Amniotic epithelial cell (primary cell): Measurements from ENCODE around the gene CALML3.
"Not testable (repeated sequence)": the region's sequence is repeated elsewhere in the genome, so short reads cannot be mapped to it uniquely, and the experiment has no call there.

Experiments used
- DNase-seq: peaks from one replicate; pipeline ENCODE4 v3.0.0-alpha.2; 2010; ENCODE audit warnings: low read depth

Gene CALML3

DNA sequence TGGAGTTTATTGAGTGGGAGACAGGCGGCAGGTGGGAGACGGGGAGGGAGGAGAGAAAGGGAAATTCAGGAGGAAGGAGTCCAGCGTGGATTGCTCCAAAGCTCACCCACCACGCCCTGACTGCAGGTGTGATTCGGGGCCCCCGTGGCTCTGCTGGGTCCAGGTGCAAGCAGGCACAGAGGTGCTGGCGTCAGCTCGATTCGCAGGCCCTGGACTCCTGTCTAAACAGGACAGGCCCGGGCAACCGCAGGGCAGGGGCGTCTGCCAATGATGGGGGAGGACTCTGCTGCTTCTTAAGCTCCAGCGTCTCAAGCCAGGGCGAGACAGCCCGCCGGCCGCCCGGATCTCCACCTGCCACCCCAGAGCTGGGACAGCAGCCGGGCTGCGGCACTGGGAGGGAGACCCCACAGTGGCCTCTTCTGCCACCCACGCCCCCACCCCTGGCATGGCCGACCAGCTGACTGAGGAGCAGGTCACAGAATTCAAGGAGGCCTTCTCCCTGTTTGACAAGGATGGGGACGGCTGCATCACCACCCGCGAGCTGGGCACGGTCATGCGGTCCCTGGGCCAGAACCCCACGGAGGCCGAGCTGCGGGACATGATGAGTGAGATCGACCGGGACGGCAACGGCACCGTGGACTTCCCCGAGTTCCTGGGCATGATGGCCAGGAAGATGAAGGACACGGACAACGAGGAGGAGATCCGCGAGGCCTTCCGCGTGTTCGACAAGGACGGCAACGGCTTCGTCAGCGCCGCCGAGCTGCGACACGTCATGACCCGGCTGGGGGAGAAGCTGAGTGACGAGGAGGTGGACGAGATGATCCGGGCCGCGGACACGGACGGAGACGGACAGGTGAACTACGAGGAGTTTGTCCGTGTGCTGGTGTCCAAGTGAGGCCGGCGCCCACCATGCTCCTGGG is at the start of gene CALML3:
Gene CALML3, plus strand, starts transcription at position 321 of the 920 bp plus-strand sequence. Its CDS starts 125 bp downstream, at position 446.
- no peak for DNase-seq

DNA sequence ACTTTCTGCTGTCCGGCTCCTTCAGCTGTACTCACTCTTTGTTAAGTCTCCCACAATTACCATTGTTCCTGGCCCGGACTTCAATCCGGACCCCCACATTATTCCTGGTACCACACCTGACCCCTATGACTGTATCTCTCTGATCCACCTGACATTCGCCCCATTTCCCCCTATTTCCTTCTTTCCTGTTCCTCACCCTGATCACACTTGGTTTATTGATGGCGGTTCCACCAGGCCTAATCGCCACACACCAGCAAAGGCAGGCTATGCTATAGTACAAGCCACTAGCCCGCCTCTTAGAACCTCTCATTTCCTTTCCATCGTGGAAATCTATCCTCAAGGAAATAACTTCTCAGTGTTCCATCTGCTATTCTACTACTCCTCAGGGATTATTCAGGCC is 49.7 kb upstream of the CALML3 start:
- DNase-seq: not testable (repeated sequence)

DNA sequence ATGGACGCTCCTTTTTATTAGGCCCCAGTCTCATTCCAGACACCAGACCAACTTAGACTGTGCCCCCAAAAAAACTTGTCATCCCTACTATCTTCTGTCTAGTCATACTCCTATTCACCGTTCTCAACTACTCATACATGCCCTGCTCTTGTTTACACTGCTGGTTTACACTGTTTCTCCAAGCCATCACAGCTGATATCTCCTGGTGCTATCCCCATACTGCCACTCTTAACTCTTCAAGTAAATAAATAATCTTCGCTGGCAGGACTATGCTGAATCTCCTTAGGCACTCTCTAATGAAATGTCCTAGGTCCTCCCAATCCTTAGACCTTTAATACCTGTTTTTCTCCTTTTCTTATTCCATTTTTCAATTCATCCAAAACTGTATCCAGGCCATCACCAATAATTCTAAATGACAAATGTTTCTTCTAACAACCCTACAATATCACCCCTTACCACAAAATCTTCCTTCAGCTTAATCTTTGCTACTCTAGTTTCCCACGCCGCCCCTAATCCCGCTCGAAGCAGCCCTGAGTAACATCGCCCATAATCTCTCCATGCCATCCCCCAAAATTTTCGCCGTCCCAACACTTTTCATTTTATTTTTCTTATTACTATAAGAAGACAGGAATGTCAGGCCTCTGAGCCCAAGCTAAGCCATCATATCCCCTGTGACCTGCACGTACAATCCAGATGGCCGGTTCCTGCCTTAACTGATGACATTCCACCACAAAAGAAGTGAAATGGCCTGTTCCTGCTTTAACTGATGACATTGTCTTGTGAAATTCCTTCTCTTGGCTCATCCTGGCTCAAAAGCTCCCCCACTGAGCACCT is 48.6 kb upstream of the CALML3 start:
- DNase-seq: not testable (repeated sequence)

DNA sequence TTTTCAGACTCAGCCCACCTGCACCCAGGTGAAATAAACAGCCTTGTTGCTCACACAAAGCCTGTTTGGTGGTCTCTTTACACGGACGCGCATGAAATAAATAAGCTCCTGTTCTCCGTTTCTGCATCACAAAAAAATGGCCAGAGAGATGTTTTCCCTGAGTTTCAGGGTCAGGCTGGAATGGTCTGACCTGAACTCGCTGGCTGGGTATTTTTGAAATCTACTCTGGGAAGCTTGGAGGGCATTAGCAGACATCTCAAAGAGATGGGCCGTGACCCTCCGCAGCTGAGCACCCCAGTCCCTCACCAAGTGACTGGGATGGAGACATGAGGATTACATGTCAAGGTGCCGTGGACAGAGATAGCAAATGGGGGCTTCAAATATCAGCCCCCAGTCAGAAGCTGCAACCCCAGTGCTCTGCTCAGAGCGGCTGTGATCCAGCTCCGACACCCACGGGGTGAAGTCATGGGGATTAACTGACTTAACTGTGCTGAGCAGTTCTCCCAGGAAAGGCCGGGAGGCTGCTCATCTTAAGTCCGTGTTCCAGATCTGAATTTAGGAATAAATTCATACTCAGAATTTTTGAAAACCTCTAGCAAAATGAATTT is 47.7 kb upstream of the CALML3 start:
- peak; percentile 81 for DNase-seq

DNA sequence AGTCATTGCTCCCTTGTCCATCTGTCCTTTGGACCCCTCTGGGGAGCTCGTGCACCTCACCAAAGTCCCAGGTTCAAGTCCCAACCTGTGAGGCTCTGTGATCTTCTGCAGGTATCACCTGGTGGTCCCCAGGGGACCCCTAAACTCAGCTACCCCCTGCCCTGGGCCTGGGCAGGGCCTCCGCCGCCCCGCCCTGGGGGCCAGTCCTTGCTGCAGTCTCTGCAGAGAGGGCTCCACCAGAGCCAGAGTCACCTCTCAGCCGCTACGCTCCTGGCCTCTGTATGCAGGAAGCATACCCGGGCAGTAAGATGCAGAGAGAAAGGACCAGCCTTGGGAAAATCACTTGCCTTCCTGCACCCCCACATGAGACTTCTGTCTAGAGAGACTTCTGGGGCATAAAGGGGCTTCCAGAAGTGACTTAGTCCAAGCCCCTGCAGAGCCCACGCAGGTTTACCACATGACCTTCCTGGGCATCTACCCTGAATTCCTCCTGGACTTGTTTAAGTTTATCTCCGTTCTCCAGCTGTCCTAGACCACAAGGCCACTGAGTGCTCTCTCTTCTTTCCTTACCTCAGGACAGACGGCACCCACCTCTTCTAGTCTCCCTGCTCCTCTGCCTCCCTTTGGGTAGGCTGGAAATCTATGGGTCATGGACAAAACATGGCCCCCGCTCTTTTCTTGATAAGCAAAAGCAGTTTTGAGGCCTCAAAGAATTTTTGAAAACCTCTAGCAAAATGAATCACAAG is 46.6 kb upstream of the CALML3 start:
- peak; percentile 27 for DNase-seq

DNA sequence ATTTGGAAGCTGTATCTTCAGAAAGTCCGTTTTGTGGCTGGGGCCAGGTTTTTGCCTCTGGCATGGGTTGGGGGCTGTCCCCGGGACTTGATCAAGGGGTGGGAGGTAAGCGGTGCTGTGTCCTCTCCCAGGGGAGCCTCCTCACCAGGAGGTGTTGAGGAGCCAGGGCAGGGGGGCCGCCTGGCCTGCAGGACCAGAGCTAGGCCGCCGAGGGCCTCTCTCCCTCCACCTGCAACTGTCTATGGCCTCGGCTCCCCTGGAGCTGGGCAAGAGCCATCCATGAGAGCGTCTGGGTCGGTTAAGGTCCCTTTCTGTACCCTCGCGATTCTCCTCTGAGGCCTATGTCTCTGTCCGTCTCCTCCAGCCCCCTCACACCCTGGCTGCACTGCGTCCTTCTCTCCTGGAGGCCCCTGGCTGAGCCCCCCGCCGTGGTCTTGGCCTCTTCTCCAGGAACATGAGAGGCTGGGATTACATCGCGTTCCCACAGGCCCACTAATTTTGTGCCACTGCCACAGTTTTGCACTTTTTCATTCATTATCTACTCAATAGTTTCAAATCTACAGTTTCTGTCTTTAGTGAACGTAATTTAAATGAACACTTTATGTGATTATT is 46.0 kb upstream of the CALML3 start:
- no peak for DNase-seq

DNA sequence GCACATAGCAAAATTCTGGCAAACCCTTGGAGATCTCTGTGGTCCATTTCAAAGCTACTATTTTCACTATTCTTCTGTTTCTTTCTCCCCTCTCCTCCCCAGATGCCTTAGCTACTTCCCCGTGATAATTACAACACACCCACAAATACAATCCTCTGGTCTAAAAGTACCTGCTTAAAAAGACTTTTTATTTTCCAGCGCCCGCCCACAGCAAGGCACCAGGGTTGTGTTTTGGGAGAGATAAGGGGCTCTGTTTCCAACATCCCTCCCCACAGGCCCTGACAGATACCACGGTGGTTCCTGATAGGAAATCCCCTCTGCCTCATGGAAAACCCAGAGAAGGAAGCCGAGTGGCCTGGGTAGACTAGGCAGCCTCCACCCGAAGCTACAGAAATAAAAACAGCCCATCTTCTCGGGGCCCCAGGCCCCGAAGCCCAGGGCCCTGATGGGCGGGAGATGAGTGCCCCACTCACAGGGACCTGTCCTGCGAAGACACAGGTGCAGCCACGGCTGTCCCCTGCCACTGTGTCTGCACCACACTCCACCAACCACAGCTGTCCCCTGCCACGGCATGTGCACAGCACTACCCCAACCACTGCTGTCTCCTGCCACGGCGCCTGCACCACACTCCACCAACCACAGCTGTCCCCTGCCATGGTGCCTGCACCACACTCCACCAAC is 45.1 kb upstream of the CALML3 start:
- no peak for DNase-seq

DNA sequence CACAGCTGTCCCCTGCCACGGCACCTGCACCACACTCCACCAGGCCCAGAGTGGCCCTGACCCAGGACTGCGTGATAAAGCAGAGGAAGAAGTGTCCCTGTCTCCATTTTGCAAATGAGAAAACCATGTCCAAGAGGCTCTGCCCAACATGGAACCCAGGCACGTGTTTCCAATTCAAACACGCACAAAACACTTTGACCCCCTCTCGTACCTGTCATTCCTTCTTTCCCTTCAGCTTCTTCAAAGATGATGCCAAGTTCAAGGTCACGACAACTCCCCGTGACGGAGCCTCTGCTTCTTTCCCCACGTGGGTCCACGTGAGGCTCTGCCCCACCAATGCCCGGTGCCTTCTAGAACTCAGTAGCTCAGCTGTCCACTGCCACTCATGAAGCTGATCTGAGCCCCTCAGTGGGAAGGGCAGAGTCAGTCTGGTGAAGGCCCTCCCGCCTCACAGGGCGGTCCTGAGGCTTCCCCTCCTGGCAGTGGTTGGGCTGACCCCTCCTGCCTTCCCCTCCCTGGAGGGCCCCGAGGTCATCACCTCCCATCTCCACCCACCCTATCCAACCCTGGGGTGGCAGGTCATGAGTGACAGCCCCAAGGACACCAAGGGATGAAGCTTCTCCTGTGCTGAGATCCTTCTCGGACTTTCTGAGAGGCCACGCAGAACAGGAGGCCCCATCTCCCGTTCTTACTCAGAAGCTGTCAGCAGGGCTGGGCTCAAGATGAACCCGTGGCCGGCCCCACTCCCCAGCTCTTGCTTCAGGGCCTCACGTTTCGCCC is 44.4 kb upstream of the CALML3 start:
- DNase-seq: no peak

DNA sequence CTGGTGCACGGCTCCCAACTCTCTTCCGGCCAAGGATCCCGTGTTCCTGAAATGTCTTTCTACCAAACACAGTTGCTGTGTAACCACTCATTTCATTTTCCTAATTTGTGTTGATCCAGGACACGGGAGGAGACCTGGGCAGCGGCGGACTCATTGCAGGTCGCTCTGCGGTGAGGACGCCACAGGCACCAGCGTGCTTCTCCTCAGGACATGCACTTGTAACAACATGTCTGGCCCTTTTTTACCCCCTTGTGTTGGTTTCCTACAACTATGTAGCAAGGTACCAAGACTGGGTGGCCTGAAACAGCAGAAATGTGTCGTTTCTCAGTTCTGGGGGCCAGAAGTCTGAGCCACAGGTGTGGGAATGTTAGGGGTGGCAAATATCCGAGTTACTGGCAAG is 43.6 kb upstream of the CALML3 start:
- DNase-seq: no peak

DNA sequence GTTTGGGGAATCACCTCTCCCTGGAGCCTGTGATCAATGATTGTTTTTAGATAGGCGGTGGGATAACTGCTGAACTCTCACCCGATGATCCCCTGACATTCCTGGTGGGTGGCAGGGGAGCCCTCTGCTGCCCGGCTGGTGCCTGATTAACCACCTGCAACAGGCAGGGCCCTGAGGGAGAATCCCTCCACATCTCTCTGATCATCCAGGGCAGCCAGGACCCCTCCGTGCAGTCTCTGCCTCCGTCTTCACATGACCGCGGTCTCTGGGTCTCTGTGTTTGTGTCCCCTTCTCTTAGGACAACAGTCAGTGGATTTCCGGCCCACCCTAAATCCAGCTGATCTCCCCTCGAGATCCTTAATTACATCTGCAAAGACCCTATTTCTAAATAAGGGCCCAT is 42.7 kb upstream of the CALML3 start:
- no peak for DNase-seq

DNA sequence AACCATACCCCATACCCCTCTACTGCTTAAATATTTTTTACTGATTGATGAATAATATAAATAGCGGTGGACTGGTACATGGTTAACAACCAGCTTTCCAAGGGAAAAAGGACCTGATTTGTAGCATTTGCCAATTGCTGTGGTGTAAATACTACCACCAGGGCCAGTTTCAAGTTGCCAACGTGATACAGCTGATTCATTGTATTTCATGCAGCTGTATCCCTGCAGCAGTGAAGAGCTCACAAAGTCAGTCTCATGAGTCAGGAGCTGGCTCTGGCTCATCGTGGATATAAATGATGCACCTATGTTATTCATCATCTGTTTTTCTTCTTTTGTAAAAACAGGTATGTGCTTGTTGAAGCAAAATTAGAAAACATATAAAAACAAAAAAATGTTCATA is 40.6 kb upstream of the CALML3 start:
- peak; percentile 51 for DNase-seq

DNA sequence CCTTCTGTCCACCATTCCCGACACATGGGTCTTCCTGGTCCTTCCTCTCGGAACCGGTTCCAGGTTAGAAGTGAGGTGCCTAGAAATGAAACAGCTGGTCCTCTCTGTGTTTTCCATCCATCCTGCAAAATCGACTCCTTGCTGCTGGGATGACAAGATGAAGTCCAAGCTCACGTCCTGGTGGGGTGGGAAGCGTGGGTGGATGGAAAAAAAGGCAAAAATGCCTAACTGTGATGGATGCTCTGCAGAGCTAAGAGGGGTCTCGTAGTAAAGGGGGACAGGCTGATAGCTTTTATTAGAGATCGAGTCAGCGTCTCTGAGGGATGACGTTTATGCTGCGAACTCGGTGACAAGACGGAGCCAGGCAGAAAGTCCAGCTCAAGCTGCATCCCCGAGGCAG is 39.5 kb upstream of the CALML3 start:
- no peak for DNase-seq

DNA sequence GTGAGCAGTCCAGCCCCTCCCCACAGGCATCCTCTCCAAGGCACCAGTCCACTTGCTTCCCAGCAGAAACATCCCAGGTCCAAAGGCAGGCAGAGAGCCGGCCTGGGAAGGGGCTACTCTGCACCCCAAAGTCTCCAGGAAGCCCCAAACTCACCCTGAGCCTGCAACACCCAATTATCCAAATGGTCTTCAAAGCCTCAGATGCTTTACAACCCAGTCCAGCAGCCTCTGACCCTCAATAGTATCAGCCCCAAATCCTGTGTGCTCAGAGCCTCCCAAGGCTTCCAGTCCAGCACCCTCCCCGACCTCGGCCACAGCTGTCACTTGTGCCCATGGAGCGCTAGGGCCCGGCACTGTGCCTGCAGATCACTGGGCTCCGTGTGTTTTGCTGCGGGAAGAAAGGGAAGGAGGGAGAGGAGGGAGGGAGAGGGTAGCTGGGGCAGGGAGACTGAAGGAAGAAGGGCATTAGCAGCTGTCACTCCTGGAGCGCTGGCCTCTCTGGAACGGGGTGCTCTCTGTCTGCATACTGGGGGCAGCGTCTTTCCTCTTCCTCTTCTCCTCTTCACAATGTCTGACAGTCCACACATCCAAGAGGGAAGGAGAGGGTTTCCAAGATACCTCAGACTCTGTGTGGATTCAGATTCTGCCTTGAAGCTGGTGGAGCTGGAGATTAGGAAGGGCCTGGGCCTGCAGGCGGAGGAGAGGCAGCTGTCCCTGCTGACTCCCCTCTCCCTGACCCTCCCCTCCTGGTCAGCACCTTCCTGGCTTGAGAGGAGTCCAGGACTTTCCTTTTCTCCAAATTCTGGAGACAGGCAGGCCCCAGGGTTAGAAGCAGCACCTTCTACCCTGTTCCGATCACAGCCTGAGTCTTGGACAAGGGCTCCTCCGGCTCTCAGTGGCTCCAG is 38.6 kb upstream of the CALML3 start:
- no peak for DNase-seq

DNA sequence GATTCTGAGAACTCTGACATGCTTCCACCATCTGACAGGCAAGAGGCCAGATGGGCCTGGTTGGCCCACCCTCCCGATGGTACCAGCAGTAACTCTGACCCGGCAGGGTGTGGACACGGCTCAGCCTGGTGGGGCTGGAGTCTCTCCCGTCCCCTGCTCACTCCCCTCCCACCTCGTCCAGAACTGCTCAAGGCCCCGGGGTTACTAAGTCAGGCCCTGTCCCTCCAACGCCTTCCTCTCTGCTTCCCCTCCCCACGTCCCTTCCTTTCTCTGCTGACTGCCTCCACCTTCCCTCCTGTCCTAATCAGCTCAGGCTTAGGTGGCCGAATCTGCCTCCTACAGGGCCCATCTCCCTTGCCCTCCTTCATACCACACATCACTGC is 37.9 kb upstream of the CALML3 start:
- no peak for DNase-seq

DNA sequence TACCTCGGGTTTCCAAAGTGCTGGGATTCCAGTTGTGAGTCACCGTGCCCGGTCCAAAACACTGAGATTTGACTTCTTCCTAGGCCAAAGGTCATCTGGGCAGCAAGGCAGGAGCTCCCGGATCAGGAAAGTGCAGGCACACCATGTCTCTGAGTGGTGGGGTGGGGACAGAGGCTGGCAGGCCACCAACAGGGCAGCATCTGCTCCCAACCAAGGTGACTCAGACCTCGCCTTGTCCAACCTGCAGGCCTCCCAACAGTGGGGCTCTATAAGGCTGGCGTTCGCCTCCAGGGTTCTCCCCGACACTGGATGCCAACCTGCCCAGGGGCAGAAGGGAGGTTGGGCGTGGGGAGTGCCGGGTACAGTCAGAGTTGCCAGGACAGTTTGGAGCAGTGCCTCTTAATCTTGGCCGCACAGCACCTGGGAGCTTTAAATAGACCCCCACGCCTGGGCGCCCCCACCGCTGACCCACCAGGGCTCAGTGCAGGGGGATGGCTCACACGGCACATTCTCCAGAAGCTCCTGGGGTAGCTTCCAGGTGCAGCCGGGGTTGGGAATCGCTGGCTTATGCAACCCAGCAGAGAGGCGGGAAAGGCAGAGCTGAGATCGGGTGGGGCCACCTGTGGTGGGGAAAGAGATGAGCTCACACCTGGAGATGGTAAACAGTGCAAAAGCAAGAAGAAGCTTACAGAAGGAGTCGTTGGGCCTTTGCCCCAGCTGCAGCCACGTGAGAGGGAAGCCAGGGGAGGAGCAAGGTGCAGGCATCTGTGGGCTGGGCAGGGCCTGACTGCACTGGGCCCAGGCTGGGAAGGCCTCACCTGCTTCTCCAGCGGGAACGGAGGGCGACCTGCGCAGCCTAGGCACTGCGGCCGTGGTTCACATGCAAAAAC is 36.2 kb upstream of the CALML3 start:
- DNase-seq: no peak

DNA sequence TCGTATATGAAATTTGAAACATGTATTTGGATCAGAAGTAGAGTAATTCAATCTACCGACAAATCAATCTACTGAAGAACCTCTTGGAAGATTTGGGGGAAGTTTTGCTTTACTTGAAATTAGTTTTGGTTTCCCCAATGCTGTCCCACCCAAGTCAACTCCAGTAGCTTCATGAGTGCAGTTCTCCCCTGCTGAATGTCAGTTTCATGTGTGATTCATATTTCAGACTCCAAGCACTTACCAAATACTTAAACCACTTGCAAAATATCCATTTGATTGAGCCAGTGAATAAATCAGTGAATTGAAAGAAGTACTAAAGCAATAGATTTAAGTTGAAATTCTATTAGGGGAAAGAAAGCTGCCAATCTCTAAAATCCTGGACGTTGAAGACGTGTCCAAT is 34.7 kb upstream of the CALML3 start:
- peak; percentile 6 for DNase-seq

DNA sequence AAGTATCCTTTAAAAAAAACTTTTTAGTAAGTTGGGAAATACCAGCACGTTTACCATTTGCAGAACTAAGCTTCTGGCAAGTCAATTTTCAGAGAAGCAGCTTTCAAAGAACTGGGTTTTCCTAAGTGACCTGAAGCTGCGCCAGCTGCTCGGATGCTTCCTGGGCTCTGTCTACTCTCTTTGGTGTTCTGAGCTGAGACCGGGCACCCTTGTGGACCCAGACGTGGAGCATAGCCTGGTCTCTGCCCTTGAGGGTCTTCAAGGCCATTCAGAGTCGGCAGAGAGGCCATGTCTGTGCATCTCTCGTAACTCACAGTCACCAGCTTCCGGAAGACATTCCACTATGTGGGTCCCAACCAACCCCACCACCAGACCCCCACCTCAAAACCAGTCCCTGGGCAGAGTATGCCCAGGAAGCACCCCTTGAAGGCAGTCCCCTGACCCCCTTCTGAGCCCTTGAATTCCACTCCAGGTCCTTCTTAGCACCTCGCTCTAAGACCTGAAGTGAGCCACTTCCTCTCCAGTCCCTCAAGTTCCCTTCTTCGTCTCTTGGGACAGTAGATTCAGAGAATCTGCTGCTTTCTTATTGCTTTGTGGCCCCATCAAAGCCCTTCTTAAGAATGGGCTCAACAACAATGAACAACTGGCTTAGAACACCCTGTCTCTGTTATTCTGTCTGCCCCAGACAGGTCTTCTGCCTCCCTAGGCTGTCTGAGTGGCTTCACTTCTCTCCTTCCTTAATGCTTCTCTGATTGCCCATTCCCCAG is 33.9 kb upstream of the CALML3 start:
- no peak for DNase-seq
